GM18508 (cell line): ENCODE data around the gene PANK3.
"Not testable (repeated sequence)": the region's sequence is repeated elsewhere in the genome, so short reads cannot be mapped to it uniquely, and the experiment has no call there.

ENCODE experiments used
- ATAC-seq: cut with Tn5 transposase; IDR thresholded peaks from one replicate; pipeline ENCODE4 v1.9.1; 2021; ENCODE audit warnings: moderate number of reproducible peaks; ENCODE audit not compliant: insufficient read depth, unreplicated experiment

Gene PANK3

DNA sequence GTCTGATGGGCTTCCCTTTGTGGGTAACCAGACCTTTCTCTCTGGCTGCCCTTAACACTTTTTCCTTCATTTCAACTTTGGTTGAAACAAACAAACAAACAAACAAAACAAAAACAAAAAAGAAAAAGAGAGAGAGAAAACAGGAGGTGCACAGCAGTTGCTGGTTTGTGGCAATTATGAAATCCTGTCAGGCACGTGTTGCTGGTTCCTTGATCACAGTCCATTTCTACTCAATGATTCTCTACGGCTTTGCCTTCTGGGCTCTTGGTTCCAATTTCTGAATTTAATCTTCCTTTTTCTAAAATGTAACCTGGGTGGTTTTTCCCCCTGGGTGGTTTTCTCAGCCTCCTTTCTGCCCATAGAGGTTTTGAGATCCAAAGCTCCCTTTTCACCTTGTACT, 17.8 kb upstream of the PANK3 start:
- no peak for ATAC-seq

DNA sequence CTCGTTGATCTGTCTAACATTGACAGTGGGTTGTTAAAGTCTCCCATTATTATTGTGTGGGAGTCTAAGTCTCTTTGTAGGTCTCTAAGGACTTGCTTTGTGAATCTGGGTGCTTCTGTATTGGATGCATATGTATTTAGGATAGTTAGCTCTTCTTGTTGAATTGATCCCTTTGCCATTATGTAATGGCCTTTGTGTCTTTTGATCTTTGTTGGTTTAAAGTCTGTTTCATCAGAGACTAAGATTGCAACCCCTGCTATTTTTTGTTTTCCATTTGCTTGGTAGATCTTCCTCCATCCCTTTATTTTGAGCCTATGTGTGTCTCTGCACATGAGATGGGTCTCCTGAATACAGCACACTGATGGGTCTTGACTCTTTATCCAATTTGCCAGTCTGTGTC, 17.0 kb upstream of the PANK3 start:
- not testable (repeated sequence) for ATAC-seq

DNA sequence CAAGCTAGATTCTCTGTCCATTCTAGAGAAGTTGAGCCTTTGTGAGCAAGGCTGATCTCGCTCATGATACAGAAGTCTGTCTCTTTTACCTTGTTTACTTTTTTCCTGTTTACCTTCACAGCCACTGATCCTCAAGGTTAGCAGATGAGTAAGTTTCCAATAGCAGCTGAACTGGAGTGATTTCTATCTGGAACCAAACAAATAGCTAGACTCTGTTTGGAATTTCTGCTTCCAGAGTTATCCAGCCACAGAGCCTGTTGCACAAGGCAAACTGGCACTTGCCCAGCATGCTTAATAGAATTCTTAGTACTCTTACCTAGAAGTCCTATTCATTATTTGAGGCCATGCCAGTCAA, 12.8 kb upstream of the PANK3 start:
- ATAC-seq: no peak

DNA sequence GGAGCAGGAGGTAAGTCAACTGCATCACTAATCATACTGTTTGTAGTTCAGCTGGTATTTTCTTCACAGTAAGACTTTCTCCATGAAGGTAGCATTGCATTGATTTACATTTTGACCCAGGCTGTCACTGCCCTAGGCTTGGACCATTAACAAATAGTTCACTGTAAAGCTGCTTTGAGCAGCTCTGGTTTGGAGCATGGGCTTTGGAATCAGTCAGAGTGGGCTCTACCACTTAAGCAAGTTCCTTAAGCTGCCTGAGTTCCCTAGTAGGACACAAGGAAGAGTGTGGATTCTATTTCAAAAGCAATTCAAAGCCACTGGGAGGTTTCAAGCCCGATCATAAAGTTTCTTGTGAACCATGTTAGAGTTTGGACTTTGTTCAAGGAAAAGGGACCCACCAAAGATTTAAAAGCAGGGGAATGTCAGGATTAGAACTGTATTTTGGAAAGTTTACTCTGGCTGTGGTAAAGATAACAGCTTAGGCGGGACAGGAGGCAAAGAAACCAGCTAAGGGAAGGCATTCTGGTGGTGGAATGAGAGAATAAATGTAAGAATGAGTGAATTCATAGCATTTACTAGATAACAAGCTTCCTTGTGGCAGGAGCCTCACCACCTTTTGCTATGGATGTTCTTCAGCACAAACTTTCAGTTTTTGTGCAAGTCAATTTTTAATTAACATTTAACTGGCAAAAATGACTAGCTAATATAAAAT, 12.3 kb upstream of the PANK3 start:
- ATAC-seq: no peak

DNA sequence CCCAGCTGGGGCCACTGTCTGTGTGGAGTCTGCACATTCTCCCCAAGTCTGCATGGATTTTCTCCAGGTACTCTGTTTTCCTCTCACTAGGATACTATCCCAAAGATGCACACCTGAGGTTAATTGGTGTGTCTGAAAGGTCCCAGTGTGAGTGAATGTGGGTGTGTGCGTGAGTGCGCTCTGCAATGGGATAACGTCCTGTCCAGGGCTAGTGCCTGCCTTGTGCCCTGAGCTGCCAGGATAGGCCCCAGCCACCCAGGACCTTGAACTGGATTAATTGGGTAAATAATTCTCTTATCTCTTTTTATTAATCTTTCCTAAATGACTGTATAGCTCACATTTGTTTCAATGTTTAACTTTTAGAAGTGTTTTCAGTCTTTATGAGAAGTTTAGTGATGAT, 11.5 kb upstream of the PANK3 start:
- ATAC-seq: no peak

DNA sequence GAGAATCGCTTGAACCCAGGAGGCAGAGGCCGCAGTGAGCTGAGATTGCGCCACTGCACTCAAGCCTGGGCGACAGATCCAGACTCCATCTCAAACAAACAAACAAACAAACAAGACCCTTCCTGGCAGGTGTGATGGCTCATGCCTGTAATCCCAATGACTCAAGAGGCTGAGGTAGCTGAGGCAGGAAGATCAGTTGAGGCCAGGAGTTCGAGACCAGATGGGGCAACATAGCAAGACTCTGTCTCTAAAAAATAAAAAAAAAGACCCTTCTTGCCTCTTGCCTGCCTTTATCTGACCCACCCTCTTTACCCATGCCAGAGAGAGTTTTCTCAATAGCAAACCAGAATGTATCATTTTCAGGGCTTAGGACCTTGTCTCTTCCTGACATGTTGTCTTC, 8.8 kb upstream of the PANK3 start:
- no peak for ATAC-seq

DNA sequence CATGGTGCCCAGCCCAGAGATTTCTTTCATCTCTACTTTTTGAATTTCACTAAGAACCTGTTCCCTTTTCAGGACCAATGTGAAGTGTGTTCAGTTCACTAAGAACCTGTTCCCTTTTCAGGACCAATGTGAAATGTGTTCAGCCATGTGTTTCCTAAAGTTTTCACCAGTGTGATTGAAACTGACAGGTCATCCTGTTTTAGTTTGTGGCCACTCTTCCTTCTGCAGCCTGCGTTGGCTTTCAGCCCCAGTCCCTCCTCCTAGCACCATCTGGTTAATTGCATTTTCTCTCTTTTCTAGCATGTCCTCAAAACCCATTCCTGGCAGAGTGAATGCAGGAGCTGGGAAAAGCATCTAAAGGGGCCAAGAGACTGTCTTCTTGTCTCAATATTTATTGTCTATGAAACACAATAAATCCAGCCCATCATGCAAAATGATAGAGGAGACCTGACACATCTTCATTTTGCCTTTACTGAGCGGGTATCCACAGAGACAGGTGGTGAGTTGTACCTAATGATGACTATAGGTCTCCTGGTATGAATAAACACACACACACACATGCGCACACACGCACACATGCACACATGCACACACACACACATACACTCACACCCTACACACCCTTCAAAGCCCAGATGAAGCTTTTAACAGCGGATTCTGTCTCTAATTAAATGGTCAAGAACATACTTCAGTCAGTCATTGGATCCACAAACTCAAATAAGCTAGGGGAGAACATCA, 6.1 kb upstream of the PANK3 start:
- no peak for ATAC-seq

DNA sequence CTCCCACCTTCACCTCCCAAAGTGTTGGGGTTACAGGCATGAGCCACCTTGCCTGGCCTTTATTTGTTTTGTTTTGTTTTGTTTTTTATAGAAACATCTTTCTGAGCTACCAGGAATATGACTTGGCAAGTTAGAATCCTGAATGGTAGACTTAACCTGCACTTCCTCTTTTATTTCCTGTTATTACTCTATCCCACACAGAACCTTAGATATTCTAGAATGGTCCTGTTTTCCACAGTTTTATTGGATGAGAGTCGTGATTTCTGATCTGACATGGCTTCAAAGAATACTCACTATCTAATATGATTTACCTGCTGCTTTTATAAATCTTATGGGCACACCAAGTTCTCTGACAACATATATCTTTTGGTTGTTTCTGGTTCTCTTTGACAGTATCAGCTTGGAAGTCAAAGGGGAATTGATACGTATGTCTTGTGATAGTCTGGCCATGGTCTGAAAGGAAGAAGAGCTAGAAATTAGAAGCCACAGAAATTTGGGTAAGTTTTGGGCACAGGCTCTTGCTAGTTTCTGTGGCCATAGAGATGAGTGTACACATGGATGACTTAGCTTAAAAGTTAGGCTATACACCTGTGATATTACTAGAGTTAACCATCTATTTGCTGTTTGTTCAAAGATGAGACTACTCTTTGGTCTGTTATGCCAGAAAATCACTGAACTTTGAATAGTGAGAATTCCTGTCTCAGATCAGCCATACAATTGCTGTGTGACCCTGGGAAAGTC, 4.7 kb upstream of the PANK3 start:
- peak; percentile 34 for ATAC-seq

DNA sequence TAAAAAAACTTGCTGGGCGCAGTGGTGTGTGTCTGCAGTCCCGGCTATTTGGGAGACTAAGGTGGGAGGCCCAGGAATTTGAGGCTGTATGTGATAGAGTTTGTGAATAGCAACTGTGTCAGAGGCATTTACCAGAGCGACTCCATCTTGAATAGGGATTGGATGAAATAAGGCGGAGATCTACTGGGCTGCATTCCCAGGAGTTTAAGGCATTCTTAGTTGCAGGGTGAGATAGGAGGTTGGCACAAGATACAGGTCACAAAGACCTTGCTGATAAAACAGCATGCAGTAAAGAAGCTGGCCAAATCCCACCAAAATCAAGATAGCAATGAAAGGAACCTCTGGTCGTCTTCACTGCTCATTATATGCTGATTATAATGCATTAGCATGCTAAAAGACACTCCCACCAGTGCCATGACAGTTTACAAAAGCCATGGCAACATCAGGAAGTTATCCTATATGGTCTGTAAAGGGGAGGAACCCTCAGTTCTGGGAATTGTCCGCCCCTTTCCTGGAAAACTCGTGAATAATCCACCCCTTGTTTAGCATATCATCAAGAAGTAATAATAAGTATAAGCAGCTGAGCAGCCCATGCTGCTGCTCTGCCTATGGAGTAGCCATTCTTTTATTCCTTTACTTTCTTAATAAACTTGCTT, 1.8 kb upstream of the PANK3 start:
- ATAC-seq: not testable (repeated sequence)

DNA sequence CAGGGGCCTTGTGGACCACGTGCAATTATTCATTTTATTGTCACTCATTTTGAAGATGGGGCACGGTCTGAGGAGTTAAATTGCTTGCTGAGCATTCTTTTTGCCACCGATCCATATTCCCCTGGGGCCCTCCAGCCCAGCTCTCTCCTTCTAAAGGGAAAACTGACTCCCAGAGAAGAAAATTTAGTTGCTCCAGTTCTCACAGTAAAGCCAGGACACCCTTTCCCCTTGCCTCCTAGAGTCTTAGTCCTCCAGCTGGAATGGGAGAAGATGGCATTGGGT, 1.0 kb upstream of the PANK3 start:
- ATAC-seq: no peak

DNA sequence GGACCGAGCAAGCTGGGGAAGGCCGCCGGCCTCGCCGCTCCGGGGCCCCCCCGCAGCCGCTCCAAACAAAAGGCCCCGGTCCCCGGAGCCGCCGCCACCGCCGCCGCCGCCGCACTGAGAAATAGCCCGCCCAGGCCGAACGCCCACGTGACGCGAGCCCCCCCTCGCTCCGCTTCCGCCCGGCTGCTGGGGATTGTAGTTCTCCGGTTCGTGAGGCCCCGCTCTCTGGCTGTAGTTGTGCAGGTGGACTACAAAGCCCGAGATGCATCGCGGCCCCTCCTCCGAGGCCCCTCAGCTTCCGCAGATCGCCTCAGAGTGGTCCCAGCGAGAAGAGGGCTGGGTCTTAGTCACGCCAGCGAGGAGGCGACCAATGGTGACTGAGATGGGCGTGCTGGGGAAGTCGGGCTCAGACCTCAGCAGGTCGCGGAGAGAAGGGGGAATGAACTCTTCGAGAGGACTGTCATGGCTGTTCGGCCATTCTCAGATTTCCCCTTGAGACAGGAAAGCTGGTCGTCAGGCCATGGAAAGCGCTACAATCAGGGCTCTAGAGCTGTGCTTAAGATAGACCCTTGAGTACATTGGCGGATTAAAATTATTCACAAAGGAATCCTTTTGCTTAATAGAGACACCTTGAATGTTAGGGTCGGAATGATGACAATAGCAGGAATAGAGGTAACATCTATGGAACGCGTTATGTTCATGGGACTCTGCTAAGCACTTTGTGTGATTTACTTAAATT, 489 bp upstream of the PANK3 start:
- peak; percentile 91 for ATAC-seq

DNA sequence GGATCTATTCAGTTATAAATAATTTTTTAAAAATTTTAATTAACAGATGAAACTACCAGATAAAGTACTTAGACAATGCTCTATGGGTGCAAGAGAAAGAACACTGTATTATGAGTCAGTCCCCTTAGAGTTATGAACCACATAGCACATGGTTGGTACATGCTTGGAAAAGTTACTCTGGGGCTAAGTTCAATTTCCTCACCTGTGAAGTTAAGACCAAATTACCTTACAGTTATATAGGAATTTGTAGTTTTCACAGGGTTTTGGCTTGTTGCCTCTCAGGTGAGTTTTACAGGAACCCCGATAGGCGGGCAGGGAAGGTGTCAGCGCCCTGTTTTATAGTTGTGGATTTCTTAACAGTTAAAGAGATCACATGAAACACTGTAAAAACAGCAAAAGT, 1.2 kb downstream of the PANK3 start:
- ATAC-seq: no peak

DNA sequence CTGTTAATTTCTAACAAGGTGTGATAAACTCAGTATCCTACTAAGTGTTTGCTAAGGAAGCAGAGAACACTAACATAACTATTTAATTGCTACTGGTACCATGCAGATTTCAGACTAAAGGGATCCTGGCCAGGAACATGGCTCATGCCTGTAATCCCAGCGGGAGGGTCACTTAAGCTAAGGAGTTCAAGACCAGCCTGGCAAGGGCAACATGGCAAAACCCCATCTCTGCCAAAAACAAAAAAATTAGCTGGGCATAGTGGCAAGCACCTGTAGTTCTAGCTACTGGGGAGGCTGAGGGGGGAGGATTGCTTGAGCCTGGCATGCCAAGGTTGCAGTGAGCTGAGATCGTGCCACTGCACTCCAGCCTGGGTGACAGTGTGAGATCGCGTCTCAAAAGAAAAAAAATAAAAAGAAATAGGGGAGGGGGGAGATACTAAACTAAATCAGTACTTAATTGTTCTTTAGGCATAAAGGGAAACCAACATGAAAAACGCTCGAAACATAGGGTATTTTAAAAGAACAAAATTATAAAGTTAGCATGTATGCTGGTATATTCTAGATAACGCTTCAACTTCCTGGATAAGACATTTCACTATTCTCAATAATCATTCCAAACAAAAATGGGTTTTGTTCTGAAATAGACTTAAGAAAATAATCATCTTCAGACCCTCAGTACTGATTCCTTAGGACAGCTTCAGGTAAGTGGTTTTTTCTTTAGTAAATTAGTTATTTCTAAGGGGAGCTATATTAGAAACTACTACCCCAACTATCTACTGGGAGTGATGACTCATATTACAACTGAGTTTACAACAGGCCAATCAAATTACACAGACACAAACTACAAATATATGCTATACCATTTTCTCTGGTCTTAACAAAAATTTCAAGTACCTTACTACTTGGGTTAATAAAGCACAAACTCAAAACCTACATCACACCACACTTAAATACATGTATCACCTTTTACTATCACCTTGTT, 3.5 kb downstream of the PANK3 start:
- ATAC-seq: no peak

DNA sequence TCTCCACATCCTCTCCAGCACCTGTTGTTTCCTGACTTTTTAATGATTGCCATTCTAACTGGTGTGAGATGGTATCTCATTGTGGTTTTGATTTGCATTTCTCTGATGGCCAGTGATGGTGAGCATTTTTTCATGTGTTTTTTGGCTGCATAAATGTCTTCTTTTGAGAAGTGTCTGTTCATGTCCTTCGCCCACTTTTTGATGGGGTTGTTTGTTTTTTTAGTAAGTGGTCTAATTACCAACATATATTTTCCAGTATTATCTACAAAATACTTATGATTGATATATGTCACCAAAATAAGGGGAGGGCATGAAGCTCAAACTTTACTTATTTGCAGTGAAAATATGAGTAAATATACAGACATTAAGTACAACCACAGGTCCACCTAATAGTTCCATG, 5.0 kb downstream of the PANK3 start:
- ATAC-seq: not testable (repeated sequence)

DNA sequence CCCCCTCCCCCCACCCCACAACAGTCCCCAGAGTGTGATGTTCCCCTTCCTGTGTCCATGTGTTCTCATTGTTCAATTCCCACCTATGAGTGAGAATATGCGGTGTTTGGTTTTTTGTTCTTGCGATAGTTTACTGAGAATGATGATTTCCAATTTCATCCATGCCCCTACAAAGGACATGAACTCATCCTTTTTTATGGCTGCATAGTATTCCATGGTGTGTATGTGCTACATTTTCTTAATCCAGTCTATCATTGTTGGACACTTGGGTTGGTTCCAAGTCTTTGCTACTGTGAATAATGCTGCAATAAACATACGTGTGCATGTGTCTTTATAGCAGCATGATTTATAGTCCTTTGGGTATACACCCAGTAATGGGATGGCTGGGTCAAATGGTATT, 5.5 kb downstream of the PANK3 start:
- ATAC-seq: not testable (repeated sequence)

DNA sequence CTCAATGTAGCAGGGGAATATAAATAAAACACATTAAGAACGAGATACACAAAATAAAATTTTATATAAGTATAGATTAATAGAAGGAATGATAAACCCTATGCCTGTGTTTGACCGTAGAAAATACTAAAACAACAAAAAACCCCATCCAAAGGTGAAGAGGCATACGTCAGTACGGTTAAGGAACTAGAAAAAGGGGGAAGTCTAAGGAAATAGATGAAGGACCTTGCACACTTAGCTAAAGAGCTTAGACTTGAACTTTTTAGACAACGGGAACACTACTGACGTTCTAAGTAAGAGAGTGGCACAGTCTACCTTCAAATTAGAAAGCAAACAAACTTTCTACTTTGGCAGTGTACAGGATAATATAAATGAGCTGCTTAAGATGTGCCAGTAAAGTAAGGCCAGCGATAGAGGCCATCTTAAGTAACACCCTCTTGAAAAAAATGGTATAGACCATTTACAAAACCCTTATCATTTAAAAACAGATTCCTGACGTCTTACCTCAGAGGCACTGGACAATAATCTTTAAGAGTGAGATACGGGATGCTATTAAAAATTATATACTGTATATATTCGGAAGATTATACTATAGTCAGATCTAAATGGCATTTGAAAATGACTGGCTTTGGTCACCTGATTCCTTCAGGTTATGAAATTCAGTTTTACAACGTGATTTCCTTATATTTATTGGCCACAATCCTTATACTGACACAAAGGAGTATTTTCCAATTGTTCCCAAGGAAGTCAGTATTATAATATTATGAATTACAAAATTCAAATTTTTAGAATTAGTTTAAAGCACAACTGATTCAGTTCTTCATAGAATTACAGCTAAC, 8.5 kb downstream of the PANK3 start:
- no peak for ATAC-seq

DNA sequence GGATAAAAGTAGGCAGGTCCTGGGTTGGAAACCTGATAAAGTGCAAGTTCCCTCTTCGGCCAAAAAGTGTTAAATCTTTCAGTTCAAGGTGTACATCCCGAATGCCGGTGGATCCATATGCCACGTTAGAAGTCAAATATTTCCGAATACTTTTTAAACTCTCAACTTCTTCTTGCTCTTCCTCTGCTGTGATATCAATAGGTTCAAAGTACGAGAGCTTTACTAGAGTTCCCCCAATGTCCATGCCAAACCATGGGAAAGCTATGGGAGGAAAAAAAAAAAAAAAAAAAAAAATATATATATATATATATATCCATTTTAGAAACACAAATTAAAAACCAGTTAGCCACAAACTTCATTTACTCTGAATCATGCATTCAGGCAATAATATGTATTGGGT, 10.4 kb downstream of the PANK3 start:
- no peak for ATAC-seq

DNA sequence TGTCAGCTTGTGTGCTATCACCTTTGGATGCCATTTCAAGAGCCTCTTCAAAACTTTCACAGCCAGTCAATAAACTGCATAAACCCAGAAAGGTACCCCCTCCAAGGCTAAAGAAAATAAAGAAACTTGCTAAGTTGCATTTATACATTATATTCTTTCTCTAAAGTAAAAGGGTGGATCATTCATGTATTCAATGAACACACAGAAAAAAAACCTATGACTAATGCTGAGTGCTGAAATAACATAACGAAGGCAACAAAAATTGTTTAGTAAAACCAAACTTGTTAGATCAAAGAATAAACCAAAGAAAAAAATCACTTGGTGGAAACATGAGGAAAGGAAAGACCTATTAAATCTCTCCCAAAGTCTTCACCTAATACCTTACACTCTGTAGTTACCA, 15.2 kb downstream of the PANK3 start:
- no peak for ATAC-seq

DNA sequence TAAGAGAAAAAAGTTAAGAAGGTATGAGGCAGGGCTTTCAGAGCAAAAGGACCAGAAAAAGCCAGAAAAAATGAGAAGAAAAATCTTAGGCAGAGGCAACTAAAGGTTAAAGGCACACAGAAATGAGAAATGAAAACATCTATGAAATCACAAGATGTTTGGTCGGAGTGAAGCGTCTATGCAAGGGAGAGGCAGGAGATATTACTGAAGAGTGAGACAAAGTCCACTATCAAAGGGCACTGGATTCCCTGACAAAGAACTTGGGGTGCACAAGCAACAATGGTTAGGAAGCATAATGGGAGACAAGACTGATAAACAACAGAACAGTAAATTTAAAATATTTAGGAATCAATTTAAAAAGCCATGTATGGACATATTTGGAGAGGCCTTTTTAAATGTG, 16.9 kb downstream of the PANK3 start:
- no peak for ATAC-seq
